ENCODE data around the gene MTR.

DNA sequence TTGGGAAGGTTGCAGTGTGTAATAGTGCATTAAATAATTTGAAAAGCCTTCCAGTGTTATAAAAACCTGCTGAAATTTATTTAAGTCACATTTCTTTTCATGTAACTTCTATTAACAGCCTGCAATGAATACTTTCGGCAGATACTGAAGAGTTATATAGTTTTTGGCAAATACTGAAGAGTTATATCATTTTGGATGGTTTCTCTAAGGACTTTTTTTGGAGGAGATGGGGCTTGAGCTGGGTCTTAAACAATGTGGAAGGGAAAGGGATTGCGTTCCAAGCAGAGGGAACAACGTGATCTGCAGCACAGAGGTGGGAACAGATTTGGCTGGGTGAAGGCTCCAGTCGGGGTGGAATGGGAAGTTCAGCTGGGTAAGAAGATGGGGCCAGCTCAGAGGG is 39.8 kb downstream of the MTR start:
- no peak for TF ChIP-seq CTCF (IDR thresholded peaks at IDR 0.05)
- TF ChIP-seq POLR2AphosphoS5 (IDR thresholded peaks at IDR 0.05) = no peak
